ENCODE results near the gene GPRIN2. TPM values are rescaled to one million over a fixed set of nuclear protein-coding genes. Genes with fewer than 3 reads are reported as not detected.

The GPRIN2 gene
- total and polyA plus RNA-seq, 2 of the 8 experiments (the other 6 are each of a cell fraction or from before 2014, with no cell fraction given), result 14.3 to 18.6 TPM

DNA sequence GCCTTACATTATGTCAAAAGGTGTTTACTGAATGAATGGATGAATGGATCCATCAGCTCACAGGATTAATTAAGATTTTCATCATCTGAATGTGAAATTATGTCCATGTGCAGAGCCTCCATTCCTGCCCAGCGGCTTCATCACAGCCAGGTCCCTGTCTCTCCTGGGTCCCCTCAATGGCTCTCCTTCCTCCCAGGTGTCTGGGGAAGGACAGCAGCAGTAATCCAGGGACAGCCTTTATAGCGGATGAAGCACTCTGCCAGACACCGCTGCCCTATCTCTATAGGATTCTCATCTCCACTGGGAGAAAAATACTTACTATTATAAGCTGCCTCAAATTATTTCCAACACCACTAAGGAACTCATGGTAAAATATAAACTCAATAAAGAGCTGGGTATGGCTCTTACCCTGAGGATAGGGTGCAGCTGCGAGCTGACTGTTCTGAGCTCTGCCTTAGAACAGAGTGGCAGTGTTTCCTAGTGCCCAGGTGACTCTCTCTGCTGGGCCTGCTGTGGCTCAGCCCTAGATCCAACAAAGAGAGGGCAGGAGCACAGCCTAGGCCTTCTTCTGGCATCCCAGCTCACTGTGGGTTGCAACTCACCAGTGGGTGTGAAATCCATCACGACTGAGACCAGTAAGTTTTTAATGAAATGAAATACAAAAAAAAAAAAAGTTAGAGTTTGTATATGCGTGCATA is 38.3 kb downstream of the GPRIN2 start:
- WGBS, 2 experiments (ENCODE audit: extremely low coverage in 1 of 2, insufficient coverage in 1 of 2, insufficient read length in 1 of 2, insufficient replicate concordance in 2 of 2, low coverage in 1 of 2, low lambda C conversion rate in 2 of 2, missing lambda C conversion rate in 1 of 2), result 92% methylated on average over 6 of the region's 6 CpGs; no CpG with 5 or more reads in 1 of the 2 experiments
- no peak overlapping the region for H2BK5ac ChIP-seq (ENCODE audit: low read depth, low read length)
- H3K79me2 ChIP-seq (ENCODE audit: control insufficient read depth in 1 of 2, insufficient read depth in 2 of 2, low read length in 2 of 2), result no peaks in the 10 kb centered on the region
- no peak overlapping the region for H3K9ac ChIP-seq (replicated peaks in 1 of 4; ENCODE audit: extremely low read depth in 1 of 4, low read depth in 3 of 4, low read length in 3 of 4)
- no peak overlapping the region for H3K14ac ChIP-seq (ENCODE audit: insufficient read length)
- H4K5ac ChIP-seq (ENCODE audit: insufficient read length, low read depth, low read length), result no peak overlapping the region
- H3K79me1 ChIP-seq (ENCODE audit: low read depth, low read length), result peaks cover 2% of the 10 kb centered on the region
- H3K4me3 ChIP-seq (ENCODE audit: extremely low read depth in 1 of 4, insufficient read depth in 2 of 4, low read depth in 3 of 4, low read length in 4 of 4), result no peak overlapping the region
- H3K27ac ChIP-seq (ENCODE audit: low read depth, low read length), result no peak overlapping the region
- H4K8ac ChIP-seq (ENCODE audit: extremely low read depth, insufficient read depth, low read length), result no peak overlapping the region
- H3K36me3 ChIP-seq (ENCODE audit: control insufficient read depth in 2 of 4, insufficient read depth in 4 of 4, low read length in 3 of 4), result no peaks in the 10 kb centered on the region
- ChIA-PET POLR2A (ENCODE audit: partially characterized antibody) (interaction anchor here (1.5 kb wide), 1 partner anchor 10 kb away, joined by 3 read pairs; no protein-coding TSS in a partner anchor), CTCF (ENCODE audit: partially characterized antibody) (interaction anchor here (0.9 to 4.4 kb wide), 6 partner anchors 12 to 43 kb away, joined by 3 to 29 read pairs (median 5); no protein-coding TSS in a partner anchor)
- H2AFZ ChIP-seq (ENCODE audit: low read length), result no peak overlapping the region
- H3K18ac ChIP-seq (ENCODE audit: extremely low read depth, low read length), result no peak overlapping the region
- H3K9me3 ChIP-seq (ENCODE audit: insufficient read depth in 2 of 2, low read depth in 1 of 2, low read length in 1 of 2), result no peaks in the 10 kb centered on the region
- H3K23ac ChIP-seq (ENCODE audit: insufficient read length), result no peak overlapping the region
- no peak overlapping the region for H3K56ac ChIP-seq (replicated peaks; ENCODE audit: insufficient read length, low read depth, low read length)
- no peaks in the 10 kb centered on the region for H3K23me2 ChIP-seq (ENCODE audit: low read depth, low read length)
- H2BK20ac ChIP-seq (ENCODE audit: low read length), result no peak overlapping the region
- H3K4me1 ChIP-seq (replicated peaks in 1 of 4; ENCODE audit: control insufficient read depth in 3 of 4, insufficient read depth in 4 of 4, low read length in 3 of 4), result peaks cover 0 to under 1% (median 0%) of the 10 kb centered on the region in 4 experiments; a peak in 1 of 7 replicates
- no peaks in the 10 kb centered on the region for H4K20me1 ChIP-seq (replicated peaks in 1 of 2; ENCODE audit: control insufficient read depth in 1 of 2, insufficient read depth in 2 of 2, low read length in 2 of 2)
- no peak overlapping the region for H2BK120ac ChIP-seq (replicated peaks; ENCODE audit: low read depth, low read length)
- H2AK5ac ChIP-seq (ENCODE audit: low read depth, low read length), result no peak overlapping the region
- H2BK12ac ChIP-seq (ENCODE audit: low read depth, low read length), result no peak overlapping the region
- no peak overlapping the region for H3K4me2 ChIP-seq (ENCODE audit: insufficient read depth in 1 of 2, low read depth in 2 of 2, low read length in 2 of 2)
- H2BK15ac ChIP-seq (ENCODE audit: low read length), result no peak overlapping the region
- no peak overlapping the region for H4K91ac ChIP-seq (replicated peaks; ENCODE audit: insufficient read length, low read length)
- peak in 1 of 2 experiments; percentile 43 for DNase-seq (ENCODE audit: low read depth in 1 of 2, low spot score in 2 of 2)
- H3K27me3 ChIP-seq (replicated peaks in 1 of 4; ENCODE audit: control insufficient read depth in 3 of 4, extremely low read depth in 1 of 4, insufficient read depth in 3 of 4, low read length in 3 of 4), result no peaks in the 10 kb centered on the region
- FAIRE-seq, result no peak
- H3K4ac ChIP-seq (replicated peaks; ENCODE audit: insufficient read length, low read depth, low read length), result no peak overlapping the region
- no peak for TF ChIP-seq POLR2A (IDR thresholded peaks at IDR 0.05; ENCODE audit: control extremely low read depth in 1 of 2, low read depth in 2 of 2, low read length in 2 of 2)
- no peak for TF ChIP-seq SIN3A (conservative IDR thresholded peaks at IDR 0.05 in 1 of 2, IDR thresholded peaks at IDR 0.05 in 1 of 2; ENCODE audit: low read depth in 1 of 2, low read length in 2 of 2)
